Measurements from ENCODE around the gene RICTOR.

DNA sequence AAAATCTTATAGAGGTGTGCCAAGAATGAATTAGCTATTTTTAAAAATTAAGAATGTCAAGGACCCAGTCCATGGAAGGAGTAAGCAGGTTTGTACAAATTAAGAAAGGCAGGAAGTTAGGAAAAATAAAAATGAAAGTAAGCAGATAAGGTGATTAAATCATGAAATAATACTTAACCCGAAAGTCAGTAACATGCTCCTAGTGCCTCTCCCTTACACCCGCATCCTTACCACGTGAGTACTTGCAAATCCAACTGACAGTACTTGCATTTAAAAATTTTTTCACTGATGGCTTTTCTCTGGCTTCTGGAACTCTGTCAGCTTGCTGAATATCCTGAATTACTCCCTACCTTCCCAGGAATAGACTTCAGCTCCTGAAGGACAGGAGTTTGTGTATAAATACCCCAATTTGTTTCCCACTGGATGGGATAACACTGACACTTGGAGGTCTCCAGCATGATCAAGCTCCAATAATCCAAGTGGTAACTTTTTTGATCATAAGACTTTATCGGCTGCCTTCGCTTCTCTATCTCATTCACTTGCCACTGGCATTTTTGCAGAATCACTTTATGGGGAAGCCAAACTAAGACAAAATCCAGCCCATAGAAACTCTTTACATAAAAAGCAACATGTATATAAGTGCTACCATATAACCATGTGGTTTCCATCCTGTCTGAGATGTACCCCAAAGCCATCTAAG lies 41.6 kb upstream of the RICTOR start:
- no peak for TF ChIP-seq POLR2A (IDR thresholded peaks at IDR 0.05)
- TF ChIP-seq, protein P1, sequence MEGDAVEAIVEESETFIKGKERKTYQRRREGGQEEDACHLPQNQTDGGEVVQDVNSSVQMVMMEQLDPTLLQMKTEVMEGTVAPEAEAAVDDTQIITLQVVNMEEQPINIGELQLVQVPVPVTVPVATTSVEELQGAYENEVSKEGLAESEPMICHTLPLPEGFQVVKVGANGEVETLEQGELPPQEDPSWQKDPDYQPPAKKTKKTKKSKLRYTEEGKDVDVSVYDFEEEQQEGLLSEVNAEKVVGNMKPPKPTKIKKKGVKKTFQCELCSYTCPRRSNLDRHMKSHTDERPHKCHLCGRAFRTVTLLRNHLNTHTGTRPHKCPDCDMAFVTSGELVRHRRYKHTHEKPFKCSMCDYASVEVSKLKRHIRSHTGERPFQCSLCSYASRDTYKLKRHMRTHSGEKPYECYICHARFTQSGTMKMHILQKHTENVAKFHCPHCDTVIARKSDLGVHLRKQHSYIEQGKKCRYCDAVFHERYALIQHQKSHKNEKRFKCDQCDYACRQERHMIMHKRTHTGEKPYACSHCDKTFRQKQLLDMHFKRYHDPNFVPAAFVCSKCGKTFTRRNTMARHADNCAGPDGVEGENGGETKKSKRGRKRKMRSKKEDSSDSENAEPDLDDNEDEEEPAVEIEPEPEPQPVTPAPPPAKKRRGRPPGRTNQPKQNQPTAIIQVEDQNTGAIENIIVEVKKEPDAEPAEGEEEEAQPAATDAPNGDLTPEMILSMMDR (IDR thresholded peaks at IDR 0.05), result no peak
- no peak for TF ChIP-seq EP300 (IDR thresholded peaks at IDR 0.05)

Measured in ovary (tissue), 3 donors.